HG03460 (cell line): ENCODE data around the gene CERS5.
A peak's percentile ranks its signal among the peaks of the same experiment; 100 is the strongest.
"Not testable (repeated sequence)": the region's sequence is repeated elsewhere in the genome, so short reads cannot be mapped to it uniquely, and the experiment has no call there.

ENCODE experiments used
- ATAC-seq: cut with Tn5 transposase; IDR thresholded peaks from one replicate; pipeline ENCODE4 v1.9.1; 2021; ENCODE audit not compliant: unreplicated experiment

CERS5 gene

GRCh38 chr12:50187084-50187900 lies 20.1 kb upstream of the CERS5 start:
- ATAC-seq: peak; percentile 50

DNA sequence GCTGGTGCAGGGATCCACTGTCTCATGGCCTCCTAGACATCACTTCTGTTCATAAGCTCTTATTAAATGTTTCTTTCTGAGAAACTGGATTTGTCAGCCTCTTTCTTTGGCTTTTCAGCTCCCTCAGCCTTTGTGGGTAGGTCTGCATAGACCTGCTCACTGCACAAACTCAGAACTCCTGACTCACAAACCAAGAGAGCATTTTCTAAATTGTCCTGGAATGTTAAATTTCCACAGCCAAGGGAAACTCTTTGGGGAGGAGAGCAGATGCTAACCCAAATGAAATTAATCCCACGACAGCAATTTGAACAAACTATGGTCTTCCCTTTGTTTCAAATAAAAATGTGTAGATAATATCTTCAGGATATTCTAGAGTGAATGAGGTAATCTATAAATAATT lies 19.5 kb upstream of the CERS5 start:
- no peak for ATAC-seq

DNA sequence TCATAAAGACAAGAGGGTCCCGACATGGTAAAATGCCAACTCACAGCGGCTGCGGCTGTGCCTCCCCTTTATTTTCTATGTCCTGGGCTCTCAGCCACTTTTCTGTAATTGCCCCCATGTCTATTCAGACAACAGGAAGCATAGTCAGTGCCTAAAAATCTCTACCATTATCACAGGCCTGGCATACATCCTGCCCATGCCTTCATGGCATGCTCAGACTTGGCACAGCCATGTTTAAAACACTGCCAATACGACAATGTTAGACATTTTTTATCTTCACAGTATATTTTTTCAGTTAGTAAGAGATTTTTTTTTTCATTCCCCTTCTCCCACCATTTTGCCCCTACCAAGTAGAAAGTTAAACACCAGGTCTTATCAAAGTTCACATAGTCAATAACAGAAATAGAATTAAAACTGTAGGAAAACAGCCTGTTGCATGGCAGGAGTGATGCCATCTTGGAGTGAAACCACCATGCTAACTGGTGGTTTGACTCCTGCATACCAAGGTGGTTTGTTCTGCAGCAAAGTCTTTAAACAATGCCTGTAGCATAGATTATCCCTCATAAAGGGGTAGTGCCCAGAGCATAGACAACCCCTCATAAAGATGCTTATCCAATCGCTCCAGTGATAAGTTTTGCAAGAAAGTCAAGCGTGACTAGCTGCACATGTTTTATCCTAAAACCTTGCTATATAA lies 18.9 kb upstream of the CERS5 start:
- ATAC-seq: no peak

DNA sequence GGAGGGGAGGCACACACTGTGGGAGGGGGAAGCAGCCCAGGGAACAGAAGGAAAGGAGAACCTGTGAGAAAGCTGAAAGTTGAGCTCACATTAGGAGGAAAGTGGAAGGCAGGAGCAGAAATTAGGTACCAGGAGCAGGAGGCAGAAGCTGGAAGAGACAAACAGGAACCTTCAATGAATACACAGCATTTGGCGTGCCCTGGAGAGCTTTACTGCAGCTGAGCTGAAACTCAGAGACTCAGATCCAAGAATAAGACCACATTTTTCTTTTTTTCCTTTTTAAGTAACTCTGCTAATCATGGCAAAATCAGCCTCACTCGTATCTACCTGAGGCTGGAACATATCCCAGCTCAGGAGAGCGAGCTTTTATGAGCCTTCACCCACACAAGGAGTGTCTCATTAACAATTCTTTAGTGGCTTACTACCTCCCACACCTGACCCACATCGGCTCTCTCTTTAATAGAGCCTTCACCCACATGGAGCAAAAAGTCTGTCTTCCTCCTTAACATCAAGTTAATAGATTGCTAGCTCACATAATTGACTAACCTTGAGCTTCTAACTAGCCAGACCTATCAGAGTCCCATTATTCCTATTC lies 18.2 kb upstream of the CERS5 start:
- no peak for ATAC-seq

DNA sequence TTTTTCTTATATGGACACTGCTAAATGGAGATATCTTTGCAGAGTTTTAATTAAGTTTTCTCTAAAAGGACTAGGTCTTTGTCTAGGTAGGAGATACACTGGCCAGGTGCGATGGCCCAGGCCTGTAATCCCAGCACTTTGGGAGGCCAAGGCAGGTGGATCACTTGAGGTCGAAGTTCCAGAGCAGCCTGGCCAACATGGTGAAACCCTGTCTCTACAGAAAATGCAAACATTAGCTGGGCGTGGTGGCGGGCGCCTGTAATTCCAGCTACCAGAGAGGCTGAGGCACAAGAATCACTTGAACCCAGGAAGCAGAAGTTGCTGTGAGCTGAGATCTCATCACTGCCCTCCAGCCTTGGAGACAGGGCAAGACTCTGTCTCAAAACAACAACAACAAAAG lies 17.1 kb upstream of the CERS5 start:
- no peak for ATAC-seq

- ATAC-seq: no peak
Measured at GRCh38 chr12:50182461-50182860, 15.3 kb upstream of the CERS5 start.

GRCh38 chr12:50181691-50182090 lies 14.5 kb upstream of the CERS5 start:
- no peak for ATAC-seq

DNA sequence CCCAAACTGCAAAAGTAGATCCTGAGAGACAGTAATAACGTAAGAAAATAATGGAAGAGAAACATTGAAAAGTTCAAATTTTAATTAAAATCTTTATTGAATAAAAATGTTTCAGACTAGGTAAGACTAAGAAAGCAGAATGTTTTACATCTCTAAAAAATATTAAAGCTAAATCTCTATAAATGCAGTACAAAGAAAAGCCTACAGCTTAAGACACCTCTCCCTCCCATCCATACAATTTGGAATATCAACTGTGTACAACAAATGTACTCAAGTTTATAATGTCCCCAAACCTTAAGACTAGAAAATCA lies 8.5 kb upstream of the CERS5 start:
- ATAC-seq: no peak

GRCh38 chr12:50174971-50175715 lies 8.0 kb upstream of the CERS5 start:
- no peak for ATAC-seq

DNA sequence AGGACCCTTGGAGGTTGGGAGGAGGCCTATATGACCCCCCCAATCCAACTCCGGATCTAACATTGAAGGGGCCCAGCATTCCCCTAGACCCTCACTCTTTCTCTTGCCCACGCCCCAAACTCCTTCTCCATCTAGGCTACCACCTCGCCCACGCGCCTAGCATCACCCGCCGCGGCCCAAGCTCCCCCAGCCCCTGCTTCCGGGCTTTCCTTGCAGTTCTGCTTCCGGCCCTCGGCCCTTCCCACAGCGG lies 445 bp downstream of the CERS5 start:
- peak; percentile 47 for ATAC-seq

- ATAC-seq: no peak
Measured at GRCh38 chr12:50164963-50165362, 2.2 kb downstream of the CERS5 start.

DNA sequence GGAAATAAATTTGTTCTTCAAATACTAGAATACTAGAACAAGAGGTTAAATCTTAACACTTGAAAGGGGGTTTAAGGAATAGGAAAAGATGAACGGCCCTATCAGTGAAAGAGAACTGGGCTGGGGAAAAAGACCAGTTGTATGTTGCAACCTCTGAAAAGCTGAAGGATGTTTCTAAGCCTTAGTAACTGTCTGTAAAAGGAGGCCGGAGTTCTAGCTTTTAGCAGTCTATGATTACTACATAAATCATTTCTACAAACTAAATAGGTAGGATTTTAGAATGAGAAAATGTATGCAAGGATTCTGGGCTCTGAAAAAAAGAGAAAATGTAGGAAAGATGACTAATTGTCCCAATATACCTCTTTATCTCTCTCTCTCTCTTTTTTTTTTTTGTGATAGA lies 4.9 kb downstream of the CERS5 start:
- no peak for ATAC-seq

- ATAC-seq: no peak
Measured at GRCh38 chr12:50160643-50161042, 6.5 kb downstream of the CERS5 start.

DNA sequence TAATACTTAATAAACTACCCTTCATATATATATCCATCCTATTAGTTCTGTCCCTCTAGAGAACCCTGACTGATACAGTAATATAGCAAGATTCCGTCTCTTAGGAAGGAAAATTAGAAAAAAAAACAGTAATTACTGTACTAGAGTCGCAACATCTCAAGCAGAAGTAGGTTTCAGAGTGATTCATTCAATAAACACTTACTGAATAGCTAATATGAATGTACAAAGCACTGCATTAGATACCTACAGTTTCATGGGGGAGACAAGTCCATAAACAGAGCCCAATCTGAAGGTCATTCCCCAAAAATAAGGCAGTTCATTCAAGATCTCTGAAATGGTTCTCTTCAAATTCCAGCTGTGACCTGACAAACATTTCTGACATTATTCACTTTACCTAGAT lies 9.9 kb downstream of the CERS5 start:
- ATAC-seq: no peak

GRCh38 chr12:50156641-50157040 lies 10.5 kb downstream of the CERS5 start:
- ATAC-seq: no peak

DNA sequence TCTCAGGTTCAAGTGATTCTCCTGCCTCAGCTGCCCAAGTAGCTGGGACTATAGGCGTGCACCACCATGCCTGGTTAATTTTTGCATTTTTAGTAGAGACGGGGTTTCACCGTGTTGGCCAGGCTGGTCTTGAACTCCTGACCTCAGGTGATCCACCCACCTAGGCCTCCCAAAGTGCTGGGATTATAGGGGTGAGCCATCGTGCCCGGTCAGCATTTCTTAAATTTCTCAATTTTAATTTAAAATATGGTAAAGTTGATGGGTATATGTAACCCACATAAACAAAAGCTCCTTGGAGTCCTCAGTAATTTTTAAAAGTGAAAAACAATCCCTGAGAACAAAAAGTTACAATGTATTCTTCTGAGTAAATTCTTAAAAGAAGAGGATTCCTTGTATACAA lies 12.2 kb downstream of the CERS5 start:
- not testable (repeated sequence) for ATAC-seq

- no peak for ATAC-seq
Measured at GRCh38 chr12:50151047-50151687, 16.0 kb downstream of the CERS5 start.

GRCh38 chr12:50149311-50149710 lies 17.9 kb downstream of the CERS5 start:
- ATAC-seq: no peak

GRCh38 chr12:50148011-50148410 lies 19.2 kb downstream of the CERS5 start:
- ATAC-seq: not testable (repeated sequence)

DNA sequence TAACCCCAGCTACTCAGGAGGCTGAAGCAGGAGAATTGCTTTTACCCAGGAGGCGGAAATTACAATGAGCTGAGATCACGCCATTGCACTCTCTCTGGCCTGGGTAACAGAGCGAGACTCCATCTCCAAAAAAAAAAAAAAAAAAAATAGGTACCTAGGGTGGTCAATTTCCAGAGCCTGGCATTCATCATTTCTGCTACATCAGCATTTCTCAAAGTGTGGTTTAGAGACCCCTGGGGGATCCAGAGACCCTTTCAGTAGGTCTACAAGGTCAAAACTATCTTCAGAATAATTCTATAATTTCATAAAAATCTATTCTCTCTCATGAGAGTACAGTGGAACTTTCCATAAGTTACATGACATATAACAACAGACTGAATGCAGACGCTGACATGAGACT lies 19.9 kb downstream of the CERS5 start:
- ATAC-seq: no peak

- no peak for ATAC-seq
Measured at GRCh38 chr12:50145439-50145838, 21.7 kb downstream of the CERS5 start.
